Suppressor macrophage (primary cell): ENCODE results near the gene GYG2.
A peak's percentile ranks its signal among the peaks of the same experiment; 100 is the strongest.
"Not testable (repeated sequence)": the region's sequence is repeated elsewhere in the genome, so short reads cannot be mapped to it uniquely, and the experiment has no call there.

Source experiments
- DNase-seq, 4 experiments: peaks; one replicate each; pipeline ENCODE4 v3.0.0-alpha.2; 2020 to 2022

Gene GYG2

GRCh38 chrX:2907295-2907694, 78.6 kb downstream of the GYG2 start:
- no peak for DNase-seq

- no peak for DNase-seq
These were observed 79.5 kb downstream of the GYG2 start for GRCh38 chrX:2908125-2908685.

DNA sequence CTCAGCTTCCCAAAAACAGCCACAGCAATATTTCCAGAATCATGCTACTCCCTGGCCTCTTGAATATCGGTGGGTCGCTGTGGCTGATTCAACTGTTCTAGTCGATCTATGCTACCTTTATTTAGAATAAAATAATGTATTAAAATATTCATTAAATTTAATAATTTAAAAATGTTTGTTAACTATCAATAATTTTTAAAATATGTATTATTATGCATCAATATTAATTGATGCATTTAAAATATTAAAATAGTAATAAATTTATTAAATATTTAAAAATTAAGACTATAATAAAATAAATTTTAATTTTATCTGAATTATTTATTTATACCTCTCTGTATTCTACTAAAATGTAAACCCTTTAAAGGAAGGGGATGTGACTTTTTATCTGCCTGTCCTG, 81.4 kb downstream of the GYG2 start:
- DNase-seq: no peak

- no peak for DNase-seq
These were observed 84.4 kb downstream of the GYG2 start for GRCh38 chrX:2913118-2913517.

GRCh38 chrX:2917767-2918166, 89.0 kb downstream of the GYG2 start:
- DNase-seq: no peak

- no peak for DNase-seq
These were observed 92.5 kb downstream of the GYG2 start for GRCh38 chrX:2921193-2921592.

DNA sequence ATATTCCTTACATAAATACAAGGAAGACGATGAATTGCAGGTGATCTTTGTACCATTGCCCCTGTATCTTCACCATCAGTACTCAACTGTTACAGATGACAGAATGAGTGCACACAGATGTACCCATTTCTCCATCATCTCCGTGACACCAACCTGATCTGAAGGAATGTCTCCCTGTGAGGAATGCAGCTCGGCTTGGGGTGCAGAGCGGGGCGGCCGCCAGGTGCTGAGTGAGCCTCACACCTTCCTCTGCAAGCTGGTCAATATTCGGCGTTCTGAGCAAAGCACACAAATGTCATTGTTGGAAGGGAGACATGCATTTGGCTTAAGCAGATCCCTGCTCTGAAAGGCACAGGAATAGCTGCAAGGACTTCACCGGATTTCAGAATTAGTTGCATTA, 93.0 kb downstream of the GYG2 start:
- DNase-seq: no peak

DNA sequence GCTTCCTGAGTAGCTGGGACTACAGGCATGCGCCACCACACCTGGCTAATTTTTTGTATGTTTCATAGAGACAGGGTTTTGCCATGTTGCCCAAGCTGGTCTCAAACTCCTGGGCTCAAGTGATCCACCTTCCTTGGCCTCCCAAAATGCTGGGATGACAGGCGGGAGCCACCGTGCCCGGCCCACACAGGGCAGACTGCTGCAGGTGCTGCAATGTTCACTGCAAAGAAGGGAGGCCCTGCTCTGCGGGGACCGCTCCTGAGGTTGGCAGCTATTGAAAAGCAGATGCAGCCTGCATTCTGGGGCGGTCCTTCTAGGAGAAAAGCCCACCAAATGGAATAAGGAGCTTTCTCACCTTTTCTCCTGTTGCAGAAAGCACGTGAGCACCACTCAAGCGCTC, 95.4 kb downstream of the GYG2 start:
- DNase-seq: no peak

DNA sequence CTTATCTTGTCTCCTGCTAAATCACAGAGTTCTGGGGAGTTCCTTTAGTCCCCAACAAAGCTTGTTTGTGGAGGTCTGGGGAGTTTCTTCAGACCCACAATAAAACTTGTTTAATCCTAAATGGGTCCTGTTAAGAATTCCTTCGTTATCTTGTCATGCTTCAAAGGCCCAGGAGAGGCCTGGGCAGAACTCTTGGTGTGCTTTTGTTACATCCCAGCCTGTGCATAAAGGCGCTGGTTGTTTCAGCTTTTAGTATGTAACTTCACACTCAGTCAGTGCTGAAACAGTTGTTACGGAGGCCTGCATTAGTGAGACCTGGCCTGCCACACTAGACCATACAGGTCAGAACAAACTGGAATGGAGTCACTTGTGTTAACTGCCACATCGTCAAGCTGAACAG, 97.5 kb downstream of the GYG2 start:
- not testable (repeated sequence) for DNase-seq

DNA sequence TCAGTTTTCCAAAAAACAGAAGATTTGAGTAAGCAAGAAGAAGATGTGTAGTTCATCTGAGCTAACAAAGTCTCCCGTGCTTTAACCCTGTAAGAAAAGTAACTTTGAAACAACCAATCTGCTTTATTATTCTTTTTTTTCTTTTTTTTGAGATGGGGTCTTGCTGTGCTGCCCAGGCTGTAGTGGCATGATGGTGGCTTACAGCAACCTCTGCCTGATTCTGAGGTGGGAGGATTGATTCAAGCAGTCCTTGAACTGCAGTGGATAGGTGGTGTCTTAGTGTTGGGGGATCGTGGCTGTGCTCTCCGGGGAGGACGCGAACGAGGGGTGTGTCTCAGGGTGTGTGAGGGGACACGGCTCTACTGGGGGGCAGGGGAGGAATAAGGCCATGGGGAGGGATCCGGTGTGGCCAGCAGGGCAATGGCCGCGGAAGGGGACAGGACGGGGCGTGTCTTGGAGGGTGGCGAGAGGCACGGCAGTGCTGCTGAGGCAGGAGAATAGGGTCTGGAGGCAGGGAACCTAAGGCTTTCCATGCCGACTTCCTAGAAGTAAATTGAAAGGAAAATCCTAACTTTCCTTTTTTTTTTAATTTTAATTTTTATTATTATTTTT, 98.0 kb downstream of the GYG2 start:
- no peak for DNase-seq

- peak; percentile 55 to 84 (median 70) for DNase-seq
These were observed 99.5 kb downstream of the GYG2 start for GRCh38 chrX:2928191-2928582.

- DNase-seq: peak; percentile 88 to 96 (median 93)
These were observed 100.1 kb downstream of the GYG2 start, which contains the start of gene ARSD for GRCh38 chrX:2928583-2929434. Gene ARSD (minus strand): TSS chrX:2929339. CDS start chrX:2929275, 64 bp downstream.

DNA sequence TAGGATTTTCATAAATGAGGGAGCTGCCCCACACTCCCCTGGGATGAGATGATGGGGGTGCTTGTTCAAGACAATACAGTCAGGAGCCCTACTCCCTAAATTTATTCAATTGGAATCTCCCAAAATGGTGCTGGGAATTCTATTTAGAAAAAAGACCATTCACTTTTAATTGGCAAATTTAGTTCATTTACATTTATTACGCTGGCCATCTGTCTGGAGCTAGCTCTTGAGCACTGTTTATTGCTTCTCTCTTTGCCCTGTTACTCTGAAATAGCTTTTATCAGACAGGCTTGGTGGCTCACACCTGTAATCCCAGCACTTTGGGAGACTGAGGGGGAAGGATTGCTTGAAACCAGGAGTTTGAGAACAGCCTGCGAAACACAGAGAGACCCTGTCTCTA, 102.4 kb downstream of the GYG2 start:
- no peak for DNase-seq

- no peak for DNase-seq
These were observed 102.9 kb downstream of the GYG2 start for GRCh38 chrX:2931612-2932011.
